SK-N-SH (cell line): ENCODE results near the gene PSKH1. TPM values are rescaled to one million over a fixed set of nuclear protein-coding genes. Genes with fewer than 3 reads are reported as not detected.

Source experiments
- CTCF ChIA-PET: fragments of 300-600, 350-600 bp; formaldehyde crosslinking; extraction: SDS; loops from one replicate; lab custom pipeline; 2021; lab: Yijun Ruan, JAX
- POLR2A ChIA-PET: fragments of 350-600 bp; sonication (Branson Sonifier 250); formaldehyde crosslinking; extraction: SDS; loops from one replicate; lab custom pipeline; 2020; ENCODE audit warnings: antibody characterized with exemption, inconsistent platforms; lab: Yijun Ruan, JAX
- DNase-seq: peaks from one replicate; pipeline ENCODE4 v3.0.0; 2012
- H2AFZ ChIP-seq: fragments of 200-600 bp; sonication (generic); 2 replicates; pipeline ENCODE4 v1.8.1; 2016; ENCODE audit warnings: antibody characterized with exemption, mild to moderate bottlenecking, low read depth
- H3F3A ChIP-seq: fragments of 200-600 bp; sonication (generic); replicated peaks from 2 replicates; pipeline ENCODE3; 2016; ENCODE audit warnings: antibody characterized with exemption, mild to moderate bottlenecking; ENCODE audit not compliant: insufficient read depth
- H3K27ac ChIP-seq, 2 experiments: fragments of 200-500 bp in 1 of 2; fragments of 200-600 bp in 1 of 2; sonication (Bioruptor generic) in 1 of 2; sonication (generic), shearing (Covaris generic) in 1 of 2; 2 replicates each; pipeline versions ENCODE4 v1.5.1 to v1.6.1; 2014 to 2016; ENCODE audit warnings: low read depth in 2 of 2, inconsistent platforms in 1 of 2, low read length in 1 of 2, mild to moderate bottlenecking in 1 of 2, mixed read lengths in 1 of 2
- H3K27me3 ChIP-seq: fragments of 200-600 bp; sonication (generic), shearing (Covaris generic); 2 replicates; pipeline ENCODE4 v1.6.1; 2016; ENCODE audit warnings: mixed run types; ENCODE audit not compliant: insufficient read depth
- H3K36me3 ChIP-seq, 2 experiments: fragments of 200-500 bp in 1 of 2; fragments of 200-600 bp in 1 of 2; sonication (Bioruptor generic) in 1 of 2; sonication (generic) in 1 of 2; replicated peaks in 1 of 2; 2 replicates each; pipeline versions ENCODE3 to v1.5.1; 2014 to 2016; ENCODE audit warnings: low read length in 1 of 2, mild to moderate bottlenecking in 1 of 2; ENCODE audit not compliant: insufficient read depth in 2 of 2, control insufficient read depth in 1 of 2
- H3K4me1 ChIP-seq, 2 experiments: fragments of 200-500 bp in 1 of 2; fragments of 200-600 bp in 1 of 2; sonication (Bioruptor generic) in 1 of 2; sonication (generic), shearing (Covaris generic) in 1 of 2; 2 replicates each; pipeline versions ENCODE4 v1.5.1 to v1.6.1; 2014 to 2016; ENCODE audit warnings: low read depth in 1 of 2, low read length in 1 of 2, mixed run types in 1 of 2; ENCODE audit not compliant: insufficient read depth in 2 of 2, control insufficient read depth in 1 of 2
- H3K4me2 ChIP-seq: fragments of 200-600 bp; sonication (generic), shearing (Covaris generic); 2 replicates; pipeline ENCODE4 v1.6.1; 2017; ENCODE audit warnings: mixed run types
- H3K4me3 ChIP-seq, 2 experiments: fragments of 200-500 bp in 1 of 2; fragments of 200-600 bp in 1 of 2; sonication (Bioruptor generic) in 1 of 2; sonication (generic), shearing (Covaris generic) in 1 of 2; 2 replicates each; pipeline versions ENCODE4 v1.5.1 to v1.8.1; 2014 to 2016; ENCODE audit warnings: low read depth in 2 of 2, inconsistent platforms in 1 of 2, low read length in 1 of 2, mild to moderate bottlenecking in 1 of 2, mixed read lengths in 1 of 2, moderate library complexity in 1 of 2
- H3K79me2 ChIP-seq: fragments of 200-600 bp; sonication (generic); 2 replicates; pipeline ENCODE4 v1.8.1; 2017; ENCODE audit warnings: mild to moderate bottlenecking; ENCODE audit not compliant: insufficient read depth
- H3K9ac ChIP-seq: fragments of 200-600 bp; sonication (generic); 2 replicates; pipeline ENCODE4 v1.6.1; 2017; ENCODE audit warnings: mixed run types
- H3K9me2 ChIP-seq: fragments of 200-600 bp; sonication (generic); 2 replicates; pipeline ENCODE4 v1.6.1; 2017; ENCODE audit warnings: mixed run types
- H3K9me3 ChIP-seq: fragments of 200-600 bp; sonication (generic); 2 replicates; pipeline ENCODE4 v1.6.1; 2017; ENCODE audit warnings: mixed run types, mild to moderate bottlenecking, moderate library complexity
- H4K20me1 ChIP-seq: fragments of 200-600 bp; sonication (generic); 2 replicates; pipeline ENCODE4 v1.6.1; 2017; ENCODE audit warnings: mild to moderate bottlenecking, mixed run types; ENCODE audit not compliant: insufficient read depth
- EZH2phosphoT487 ChIP-seq: fragments of 200-600 bp; sonication (generic); IDR thresholded peaks from 2 replicates; pipeline ENCODE4 v1.6.1; 2017; ENCODE audit warnings: low read depth, mixed run types, mild to moderate bottlenecking, antibody characterized with exemption, moderate library complexity, borderline replicate concordance
- GATA2 ChIP-seq: sonication (generic); formaldehyde crosslinking; IDR thresholded peaks from 2 replicates; pipeline ENCODE4 v1.5.0; 2020; ENCODE audit warnings: mild to moderate bottlenecking, missing genetic modification reagents
- MEF2A ChIP-seq: IDR thresholded peaks from 2 replicates; pipeline ENCODE4 v1.4.0; 2012; ENCODE audit warnings: low read depth, borderline replicate concordance
- NFIC ChIP-seq: IDR thresholded peaks from 2 replicates; pipeline ENCODE4 v1.4.0; 2012; ENCODE audit warnings: borderline replicate concordance
- RFX5 ChIP-seq: IDR thresholded peaks from 2 replicates; pipeline ENCODE4 v1.6.1; 2012; ENCODE audit warnings: mild to moderate bottlenecking, improper control_type of control experiment, low read length
- RXRA ChIP-seq: IDR thresholded peaks from 2 replicates; pipeline ENCODE4 v1.4.0; 2012; ENCODE audit warnings: low read depth, mild to moderate bottlenecking, borderline replicate concordance
- SIN3A ChIP-seq: IDR thresholded peaks from 2 replicates; pipeline ENCODE4 v1.6.1; 2012; ENCODE audit warnings: low read depth, mild to moderate bottlenecking, low read length, moderate library complexity, borderline replicate concordance
- TCF12 ChIP-seq: IDR thresholded peaks from 2 replicates; pipeline ENCODE4 v1.4.0; 2012
- TEAD4 ChIP-seq: IDR thresholded peaks from 2 replicates; pipeline ENCODE4 v1.4.0; 2012; ENCODE audit warnings: mild to moderate bottlenecking, borderline replicate concordance; ENCODE audit not compliant: insufficient read depth
- WGBS: methylation state at CpG from one replicate; pipeline ENCODE4 v1.1.6; 2017; ENCODE audit warnings: low lambda C conversion rate; 5-methylcytosine and 5-hydroxymethylcytosine counted together
- polyA plus RNA-seq, 3 experiments: library from polyadenylated mRNA; depleted of rRNA; stranded (reverse); fragments of >200 nt; gene quantifications; 2 replicates each; pipeline ENCODE4 v1.2.3, GENCODE V29; 2012
- TF ChIP-seq, protein P1 (sequence below): IDR thresholded peaks from 2 replicates; pipeline ENCODE4 v1.4.0; 2012; ENCODE audit warnings: low read depth, borderline replicate concordance
- TF ChIP-seq, protein P2 (sequence below): IDR thresholded peaks from 2 replicates; pipeline ENCODE4 v1.4.0; 2012; ENCODE audit warnings: low read depth
- TF ChIP-seq, protein P3 (sequence below): IDR thresholded peaks from 2 replicates; pipeline ENCODE4; 2012

Gene PSKH1
- polyA plus RNA-seq, 1 of the 3 experiments (the other 2 are of a cell fraction), result 30.1 TPM

- Histone ChIP-seq H3K27me3 (no peaks in the 10 kb centered on the region), H2AFZ (no peak overlapping the region), H3K27ac (no peak overlapping the region; a peak in 1 of 4 replicates), H3K9me3 (no peaks in the 10 kb centered on the region), H3K79me2 (peaks cover 23% of the 10 kb centered on the region), H3F3A (no peaks in the 10 kb centered on the region), H3K4me1 (peaks cover 0 to 31% of the 10 kb centered on the region in 2 experiments; a peak in 1 of 4 replicates), H3K9me2 (no peaks in the 10 kb centered on the region), H3K9ac (no peak overlapping the region), H3K4me3 (no peak overlapping the region), H4K20me1 (peaks cover 26% of the 10 kb centered on the region), H3K36me3 (peaks cover 0 to 24% of the 10 kb centered on the region in 2 experiments), H3K4me2 (no peak overlapping the region)
- CTCF ChIA-PET, result interaction anchor here (0.8 to 28.1 kb wide), 3 partner anchors 13 to 107 kb away, joined by 3 to 564 read pairs (median 7); partner anchors contain the start of genes EDC4, NRN1L and PSKH1
- TF ChIP-seq, protein P1, sequence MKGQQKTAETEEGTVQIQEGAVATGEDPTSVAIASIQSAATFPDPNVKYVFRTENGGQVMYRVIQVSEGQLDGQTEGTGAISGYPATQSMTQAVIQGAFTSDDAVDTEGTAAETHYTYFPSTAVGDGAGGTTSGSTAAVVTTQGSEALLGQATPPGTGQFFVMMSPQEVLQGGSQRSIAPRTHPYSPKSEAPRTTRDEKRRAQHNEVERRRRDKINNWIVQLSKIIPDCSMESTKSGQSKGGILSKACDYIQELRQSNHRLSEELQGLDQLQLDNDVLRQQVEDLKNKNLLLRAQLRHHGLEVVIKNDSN, result no peak
- no peak for TF ChIP-seq GATA2 (CRISPR knock-in tag)
- 100% methylated on average over 7 of the region's 10 CpGs for WGBS
- POLR2A ChIA-PET, result interaction anchor here (0.7 to 1.0 kb wide), 2 partner anchors 8 to 11 kb away, joined by 3 read pairs; partner anchors contain the start of gene CTRL
- DNase-seq, result no peak
Observed at GRCh38 chr16:67923414-67924116, 30.5 kb downstream of the PSKH1 start.

DNA sequence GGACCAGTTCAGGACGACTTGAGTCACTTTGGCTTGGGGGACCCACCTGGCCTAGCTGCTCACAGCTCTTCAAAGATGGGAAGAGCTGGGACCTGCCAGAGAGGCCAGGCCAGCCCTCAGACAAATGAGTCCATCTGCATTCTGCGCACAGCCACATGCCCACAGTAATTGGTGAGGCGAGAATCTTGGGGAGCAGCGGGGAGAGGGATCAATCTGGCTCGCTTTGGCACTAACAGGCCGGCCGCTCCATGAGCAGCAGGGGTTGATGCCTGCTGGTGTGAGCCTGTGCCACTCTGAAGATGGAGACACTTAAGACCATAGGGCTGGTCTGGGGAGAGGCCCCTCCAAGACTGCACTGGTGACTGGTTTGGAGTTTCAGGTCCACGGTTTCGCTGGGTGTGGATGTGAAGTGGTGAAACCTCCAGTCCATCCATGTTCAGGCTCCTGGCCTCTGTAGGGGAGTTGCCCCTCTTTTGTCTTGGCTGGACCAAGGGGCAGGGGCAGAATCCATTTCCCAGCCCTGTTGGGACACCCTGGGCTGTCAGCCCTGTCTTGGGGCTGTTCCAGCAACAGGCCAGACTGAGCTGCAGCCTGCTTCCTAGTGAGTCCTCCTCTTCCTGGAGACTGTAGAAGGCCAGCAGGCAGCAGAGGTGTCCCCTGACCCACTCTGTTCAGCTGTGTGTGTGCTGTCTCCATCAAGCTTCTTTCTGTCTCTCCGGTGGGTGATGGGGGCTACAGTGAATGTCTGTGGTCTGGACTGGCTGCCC is 31.3 kb downstream of the PSKH1 start:
- H3K9ac ChIP-seq, result no peak overlapping the region
- POLR2A ChIA-PET, result interaction anchor here (0.5 kb wide), 1 partner anchor 149 kb away, joined by 3 read pairs; no protein-coding TSS in a partner anchor
- peaks cover 0 to 26% of the 10 kb centered on the region in 2 experiments; a peak in 1 of 4 replicates for H3K4me1 ChIP-seq
- no peak for TF ChIP-seq NFIC
- no peak for TF ChIP-seq EZH2phosphoT487
- no peak for TF ChIP-seq RXRA
- no peak for TF ChIP-seq MEF2A
- no peak for TF ChIP-seq TEAD4
- TF ChIP-seq TCF12, result no peak
- TF ChIP-seq, protein P2, sequence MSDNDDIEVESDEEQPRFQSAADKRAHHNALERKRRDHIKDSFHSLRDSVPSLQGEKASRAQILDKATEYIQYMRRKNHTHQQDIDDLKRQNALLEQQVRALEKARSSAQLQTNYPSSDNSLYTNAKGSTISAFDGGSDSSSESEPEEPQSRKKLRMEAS, result no peak
- TF ChIP-seq, protein P3, sequence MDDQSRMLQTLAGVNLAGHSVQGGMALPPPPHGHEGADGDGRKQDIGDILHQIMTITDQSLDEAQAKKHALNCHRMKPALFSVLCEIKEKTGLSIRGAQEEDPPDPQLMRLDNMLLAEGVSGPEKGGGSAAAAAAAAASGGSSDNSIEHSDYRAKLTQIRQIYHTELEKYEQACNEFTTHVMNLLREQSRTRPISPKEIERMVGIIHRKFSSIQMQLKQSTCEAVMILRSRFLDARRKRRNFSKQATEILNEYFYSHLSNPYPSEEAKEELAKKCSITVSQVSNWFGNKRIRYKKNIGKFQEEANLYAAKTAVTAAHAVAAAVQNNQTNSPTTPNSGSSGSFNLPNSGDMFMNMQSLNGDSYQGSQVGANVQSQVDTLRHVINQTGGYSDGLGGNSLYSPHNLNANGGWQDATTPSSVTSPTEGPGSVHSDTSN, result no peak
- no peak for TF ChIP-seq SIN3A
- TF ChIP-seq RFX5, result no peak
- no peaks in the 10 kb centered on the region for H3K9me3 ChIP-seq
- H3K79me2 ChIP-seq, result peaks cover 17% of the 10 kb centered on the region
- peaks cover 0 to 31% of the 10 kb centered on the region in 2 experiments for H3K36me3 ChIP-seq
- H3K4me3 ChIP-seq, result no peak overlapping the region
- 96% methylated on average over 4 of the region's 10 CpGs for WGBS
- H3K4me2 ChIP-seq, result no peak overlapping the region
- H3K27me3 ChIP-seq, result no peaks in the 10 kb centered on the region
- CTCF ChIA-PET, result interaction anchor here (0.7 to 28.1 kb wide), 4 partner anchors 9 to 116 kb away, joined by 3 to 564 read pairs (median 18); partner anchors contain the start of genes EDC4, NRN1L and PSKH1
- H2AFZ ChIP-seq, result no peak overlapping the region
- H3F3A ChIP-seq, result no peaks in the 10 kb centered on the region
- no peak for DNase-seq
- no peaks in the 10 kb centered on the region for H3K9me2 ChIP-seq
- H4K20me1 ChIP-seq, result peaks cover 23% of the 10 kb centered on the region
- H3K27ac ChIP-seq, result no peak overlapping the region
